GM18867 (cell line): Measurements from ENCODE around the gene PLXDC2.
"Not testable (repeated sequence)": the region's sequence is repeated elsewhere in the genome, so short reads cannot be mapped to it uniquely, and the experiment has no call there.

Source experiments
- ATAC-seq: cut with Tn5 transposase; IDR thresholded peaks from one replicate; pipeline ENCODE4 v1.9.1; 2021; ENCODE audit warnings: mild to moderate bottlenecking, moderate library complexity; ENCODE audit not compliant: unreplicated experiment

PLXDC2 gene

GRCh38 chr10:19816411-19817230, at the start of gene PLXDC2:
PLXDC2 (plus strand) TSS chr10:19816432.
- peak; percentile 46 for ATAC-seq

GRCh38 chr10:19767876-19768275, 48.4 kb upstream of the PLXDC2 start:
- no peak for ATAC-seq

- ATAC-seq = not testable (repeated sequence)
Measured at GRCh38 chr10:19769826-19770225, 46.4 kb upstream of the PLXDC2 start.

GRCh38 chr10:19772972-19773371, 43.3 kb upstream of the PLXDC2 start:
- no peak for ATAC-seq

GRCh38 chr10:19775296-19775695, 40.9 kb upstream of the PLXDC2 start:
- no peak for ATAC-seq

DNA sequence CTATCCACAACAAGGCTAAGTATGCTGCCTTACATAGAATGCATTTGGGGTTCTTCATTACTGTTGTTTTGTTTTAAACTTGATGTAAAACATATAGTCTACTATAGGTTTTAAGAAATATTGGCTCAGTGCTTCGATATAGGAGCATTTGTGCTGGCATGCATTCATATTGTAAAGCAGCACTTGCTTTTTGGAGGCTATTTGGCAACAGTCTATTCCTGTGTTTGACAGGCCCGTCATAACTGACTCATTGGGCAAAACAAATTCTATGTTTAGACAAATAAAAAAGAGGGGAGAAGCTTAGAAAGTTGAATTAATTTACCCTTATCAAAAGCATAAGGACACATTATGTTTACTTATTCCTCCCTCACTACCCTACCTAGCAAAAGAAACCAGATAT, 38.4 kb upstream of the PLXDC2 start:
- ATAC-seq = no peak

GRCh38 chr10:19778996-19779395, 37.2 kb upstream of the PLXDC2 start:
- ATAC-seq = no peak

DNA sequence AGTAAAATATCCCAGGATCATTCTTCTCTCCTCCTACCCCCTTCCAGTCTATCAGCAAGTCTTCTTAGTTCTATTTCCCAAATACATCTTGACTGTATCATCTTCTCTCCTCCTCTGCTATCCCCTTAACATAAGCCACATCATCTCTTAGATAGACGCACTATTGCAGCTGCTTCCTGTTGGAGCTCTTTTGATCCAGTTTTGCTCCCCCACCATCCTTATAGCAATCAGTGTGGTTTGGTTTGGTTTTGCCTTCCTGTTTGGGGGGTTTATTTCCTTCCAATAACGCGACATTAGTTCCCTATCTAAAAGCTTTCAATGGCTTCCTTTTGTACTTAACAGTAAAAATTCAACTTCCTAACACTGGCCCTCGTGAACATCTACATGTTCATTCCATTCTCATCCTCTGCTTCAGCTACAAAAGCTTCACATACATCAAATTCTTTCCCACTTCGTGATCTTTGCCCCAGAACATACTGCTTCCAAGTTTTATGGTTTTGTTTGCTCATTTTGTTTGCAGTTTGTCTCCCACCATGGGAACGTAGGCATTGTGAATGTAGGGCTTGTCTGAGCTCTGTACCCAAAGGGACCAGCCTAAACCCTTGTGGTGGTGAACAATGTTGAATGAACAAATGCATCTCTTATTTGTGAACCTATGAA, 33.7 kb upstream of the PLXDC2 start:
- no peak for ATAC-seq

DNA sequence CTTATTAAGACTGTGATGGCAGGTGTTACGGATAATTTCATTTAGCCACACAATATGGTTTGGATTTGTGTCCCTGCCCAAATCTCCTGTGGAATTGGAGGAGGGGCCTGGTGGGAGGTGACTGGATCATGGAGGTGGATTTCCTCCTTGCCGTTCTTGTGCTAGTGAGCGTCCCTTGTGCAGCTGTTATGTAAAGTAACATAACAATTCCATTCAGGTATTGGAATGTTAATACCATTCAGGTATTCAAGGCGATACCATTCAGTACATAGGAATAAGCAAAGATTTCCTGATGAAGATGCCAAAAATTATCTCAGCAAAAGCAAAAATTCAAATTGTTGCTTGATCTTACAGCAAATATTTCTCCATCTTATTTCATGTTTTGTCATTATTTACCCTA, 32.5 kb upstream of the PLXDC2 start:
- ATAC-seq = no peak

DNA sequence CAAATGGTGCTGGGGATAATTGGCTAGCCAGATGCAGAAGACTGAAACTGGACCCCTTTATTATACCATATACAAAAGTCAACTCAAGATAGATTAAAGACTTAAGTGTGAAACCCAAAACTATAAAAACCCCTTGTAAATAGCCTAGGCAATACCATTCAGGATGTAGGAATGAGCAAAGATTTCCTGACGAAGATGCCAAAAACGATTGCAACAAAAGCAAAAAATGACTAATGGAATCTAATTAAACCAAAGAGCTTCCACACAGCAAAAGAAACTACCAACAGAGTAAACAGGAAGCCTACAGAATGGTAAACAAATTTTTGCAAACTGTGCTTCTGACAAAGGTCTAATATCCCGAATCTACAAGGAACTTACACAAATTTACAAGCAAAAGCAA, 30.9 kb upstream of the PLXDC2 start:
- ATAC-seq = no peak

- peak; percentile 84 for ATAC-seq
Measured at GRCh38 chr10:19788075-19788686, 28.1 kb upstream of the PLXDC2 start.

DNA sequence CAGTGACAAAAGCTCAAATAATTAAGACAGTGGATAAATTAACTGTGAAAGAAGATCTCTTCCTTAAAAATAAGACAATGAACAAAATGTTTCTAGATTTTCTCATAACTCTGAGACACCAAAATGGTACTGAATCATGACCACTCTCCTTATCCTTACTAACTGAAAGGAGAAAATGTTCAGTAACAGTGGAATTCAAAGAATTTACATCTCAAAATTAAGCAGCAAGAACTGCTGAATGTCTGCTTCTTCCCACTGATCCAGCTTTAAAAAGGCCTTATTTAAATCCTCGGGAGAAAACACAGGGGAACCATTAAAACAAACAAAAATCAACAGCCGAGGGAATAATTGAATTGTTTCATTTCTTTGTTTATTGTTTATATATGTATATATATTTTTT, 27.3 kb upstream of the PLXDC2 start:
- no peak for ATAC-seq

DNA sequence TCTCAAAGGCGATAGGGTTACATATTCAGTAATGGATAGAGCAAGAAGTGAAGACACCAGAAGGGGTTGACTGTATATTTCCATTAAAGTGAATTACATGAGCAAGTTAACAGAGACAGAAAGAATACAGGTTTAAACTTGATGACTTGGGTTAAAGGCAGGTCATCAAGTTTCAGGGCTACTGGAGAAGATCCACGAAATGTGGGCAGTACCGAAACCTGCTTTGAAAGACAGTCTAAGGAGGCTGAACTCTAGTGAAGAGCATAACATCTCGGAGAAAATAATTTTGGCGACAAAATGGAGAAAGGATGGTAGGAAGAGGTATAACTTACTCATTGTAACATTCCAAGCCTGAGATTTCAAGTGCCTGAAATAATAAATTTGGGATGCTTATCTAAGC, 26.6 kb upstream of the PLXDC2 start:
- no peak for ATAC-seq

DNA sequence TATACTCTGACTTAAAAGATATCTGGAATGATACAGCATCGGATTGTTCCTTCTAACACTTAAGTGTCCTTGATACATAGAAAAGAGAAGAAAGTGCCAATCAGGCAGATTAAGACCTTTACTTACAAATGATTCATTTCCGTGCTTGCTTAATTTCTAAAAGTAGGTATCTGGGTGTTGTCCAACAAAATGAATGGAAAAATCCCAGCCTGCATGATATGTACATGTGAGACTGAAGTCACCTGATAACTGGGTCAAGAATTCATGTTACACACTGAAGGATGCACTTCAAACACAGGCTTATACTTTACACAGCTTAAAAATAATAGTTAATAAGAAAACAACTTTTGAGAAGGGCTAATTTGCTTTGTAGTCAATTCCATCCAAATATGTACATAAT, 25.2 kb upstream of the PLXDC2 start:
- ATAC-seq = no peak

- no peak for ATAC-seq
Measured at GRCh38 chr10:19795684-19796083, 20.5 kb upstream of the PLXDC2 start.

DNA sequence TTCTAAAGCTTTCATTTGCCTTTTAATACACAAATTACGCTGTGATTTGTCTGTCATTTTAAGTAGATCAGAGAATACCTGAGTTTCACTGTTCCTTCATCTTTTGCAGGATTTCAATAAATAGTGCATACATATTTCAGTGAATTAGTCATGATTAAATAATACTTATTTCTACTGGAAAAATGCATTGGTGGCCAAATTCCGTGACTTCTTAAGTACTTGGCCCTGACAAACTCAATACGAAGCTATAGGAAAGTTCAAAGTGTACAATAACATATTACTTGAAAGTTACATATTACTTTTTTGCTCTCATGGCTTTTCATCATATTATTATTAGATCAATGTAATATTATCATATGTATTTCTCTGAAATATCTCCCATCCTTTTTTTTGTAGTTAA, 16.1 kb upstream of the PLXDC2 start:
- ATAC-seq = no peak

- ATAC-seq = no peak
Measured at GRCh38 chr10:19801369-19801768, 14.9 kb upstream of the PLXDC2 start.

GRCh38 chr10:19803676-19804075, 12.6 kb upstream of the PLXDC2 start:
- ATAC-seq = no peak

GRCh38 chr10:19809481-19809880, 6.8 kb upstream of the PLXDC2 start:
- no peak for ATAC-seq

DNA sequence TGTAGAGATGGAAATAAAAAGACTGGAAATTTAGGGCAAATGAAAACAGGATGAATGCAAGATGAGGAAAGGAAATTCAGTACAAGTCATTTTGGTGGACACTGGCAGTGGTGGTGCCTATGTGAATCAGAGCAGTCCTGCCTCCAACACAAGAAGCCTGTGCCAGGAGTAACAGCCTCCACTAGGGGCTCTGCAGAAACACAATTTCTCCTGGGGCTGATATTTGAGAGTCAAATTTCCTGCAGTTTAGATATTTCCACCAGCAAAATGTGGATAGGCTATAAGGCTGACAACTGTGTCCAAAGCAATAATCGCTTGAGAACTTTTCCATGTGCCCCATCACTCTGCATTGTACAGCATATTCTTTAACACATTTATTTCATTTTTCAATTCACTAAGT, 4.7 kb upstream of the PLXDC2 start:
- no peak for ATAC-seq

GRCh38 chr10:19812976-19813375, 3.3 kb upstream of the PLXDC2 start:
- ATAC-seq = no peak
